ENCODE results near the gene SMAD3.

DNA sequence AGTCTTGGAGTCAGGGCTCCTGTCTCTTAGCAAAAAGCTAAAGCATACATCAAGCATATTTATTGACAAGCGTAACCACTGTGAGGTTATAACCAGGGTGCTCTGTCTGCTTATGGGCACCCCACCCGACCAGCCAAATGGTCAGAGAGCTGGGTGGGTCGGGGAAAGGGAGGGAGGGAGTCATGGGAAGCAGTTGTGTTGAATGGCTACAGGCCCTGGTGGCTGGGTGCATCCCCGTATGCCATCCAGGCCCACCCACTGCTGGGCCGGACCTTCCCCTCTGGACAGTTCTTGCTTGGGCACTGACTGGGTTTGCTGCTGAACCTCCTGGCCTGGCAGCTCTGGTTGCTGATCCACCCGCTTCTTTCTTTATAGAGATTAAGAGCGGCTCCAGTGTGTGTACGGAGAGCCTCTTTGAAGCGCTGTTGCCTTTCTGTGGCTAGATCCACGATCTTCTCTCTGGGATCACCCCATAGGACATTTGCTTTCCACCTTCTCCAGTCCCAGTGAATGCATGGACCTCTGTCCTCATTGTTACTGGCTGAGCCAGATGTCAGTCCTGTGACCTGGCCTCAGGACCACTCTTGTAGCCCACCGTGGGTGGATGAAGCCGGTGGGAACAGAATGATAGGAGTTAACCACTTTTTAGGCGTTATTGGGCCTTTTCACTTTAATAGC, 59.6 kb downstream of the SMAD3 start:
- TF ChIP-seq POLR2A (IDR thresholded peaks at IDR 0.05; ENCODE audit: low read length) (no peak), GATA1 (IDR thresholded peaks at IDR 0.05; ENCODE audit: low read depth, low read length) (no peak)

Data from erythroblast (primary cell).